Ectodermal cell (in vitro differentiated cells): Measurements from ENCODE around the gene ATP8B3.

ENCODE experiments used
- H3K27ac ChIP-seq: 2 replicates; pipeline ENCODE4 v1.7.0; 2013; ENCODE audit warnings: mild to moderate bottlenecking, low read depth, low read length; ENCODE audit not compliant: insufficient read depth, poor library complexity, severe bottlenecking
- H3K27me3 ChIP-seq: 2 replicates; pipeline ENCODE4 v1.7.0; 2013; ENCODE audit warnings: mild to moderate bottlenecking, low read length; ENCODE audit not compliant: insufficient read depth, control insufficient read depth, poor library complexity, severe bottlenecking
- H3K36me3 ChIP-seq: one replicate; pipeline ENCODE4 v1.7.0; 2013; ENCODE audit warnings: low read length; ENCODE audit not compliant: control insufficient read depth, insufficient read depth
- H3K4me1 ChIP-seq: one replicate; pipeline ENCODE4 v1.7.0; 2013; ENCODE audit warnings: low read length; ENCODE audit not compliant: control insufficient read depth, insufficient read depth
- H3K4me3 ChIP-seq: 2 replicates; pipeline ENCODE4 v1.7.0; 2013; ENCODE audit warnings: low read depth, low read length, control low read depth; ENCODE audit not compliant: insufficient read depth
- H3K9me3 ChIP-seq: 2 replicates; pipeline ENCODE4 v1.7.0; 2013; ENCODE audit warnings: mild to moderate bottlenecking, low read length, moderate library complexity; ENCODE audit not compliant: control insufficient read depth
- WGBS, 2 experiments: methylation state at CpG; one replicate each; pipeline ENCODE4 v1.1.7; 2013; ENCODE audit warnings: missing lambda C conversion rate in 2 of 2; 5-methylcytosine and 5-hydroxymethylcytosine counted together

ATP8B3 gene

DNA sequence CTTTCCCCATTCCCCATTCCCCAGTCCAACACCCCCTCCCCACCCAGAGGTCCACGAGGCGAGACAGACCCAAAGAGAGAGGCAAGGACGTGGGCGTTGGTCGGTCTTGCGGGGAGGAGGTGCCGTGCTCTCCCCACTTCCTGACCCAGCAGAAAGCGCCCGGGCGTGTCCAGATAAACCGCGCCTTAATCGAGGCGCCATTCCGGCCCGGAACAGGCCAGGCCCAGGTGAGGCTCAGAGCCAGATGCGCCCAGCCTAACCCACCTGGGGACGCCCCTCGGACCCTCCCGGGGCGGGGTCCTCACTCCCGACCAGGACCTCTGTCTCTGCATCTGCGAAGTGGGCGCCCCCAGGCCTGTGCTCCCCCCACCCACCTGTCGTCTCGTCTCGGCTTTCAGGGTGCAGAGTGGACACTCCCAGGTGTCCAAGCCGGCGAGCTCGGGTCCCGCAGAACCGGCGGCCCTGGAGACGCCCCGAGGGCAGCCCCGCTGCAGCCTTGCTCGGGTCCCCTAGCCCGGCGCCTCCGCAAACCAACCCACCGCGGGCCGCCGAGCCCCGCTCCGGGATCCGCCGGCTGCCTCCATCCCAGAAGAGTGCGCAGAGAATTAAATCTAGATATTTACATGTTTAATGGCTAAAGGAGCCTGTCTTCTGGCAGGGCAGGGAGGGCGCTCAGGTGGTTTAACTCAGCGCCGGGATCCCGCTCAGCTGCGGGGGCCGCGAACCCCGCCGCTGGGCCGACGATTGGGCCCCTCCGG, 63.8 kb downstream of the ATP8B3 start:
- 1% methylated on average over 61 of the region's 61 CpGs for WGBS, 2 experiments
- peaks cover 19% of the 10 kb centered on the region for H3K4me1 ChIP-seq
- H3K9me3 ChIP-seq, result no peaks in the 10 kb centered on the region
- peaks cover 93% of the 10 kb centered on the region for H3K27me3 ChIP-seq
- H3K36me3 ChIP-seq, result no peaks in the 10 kb centered on the region
- H3K27ac ChIP-seq, result no peak overlapping the region
- H3K4me3 ChIP-seq, result no peak overlapping the region

DNA sequence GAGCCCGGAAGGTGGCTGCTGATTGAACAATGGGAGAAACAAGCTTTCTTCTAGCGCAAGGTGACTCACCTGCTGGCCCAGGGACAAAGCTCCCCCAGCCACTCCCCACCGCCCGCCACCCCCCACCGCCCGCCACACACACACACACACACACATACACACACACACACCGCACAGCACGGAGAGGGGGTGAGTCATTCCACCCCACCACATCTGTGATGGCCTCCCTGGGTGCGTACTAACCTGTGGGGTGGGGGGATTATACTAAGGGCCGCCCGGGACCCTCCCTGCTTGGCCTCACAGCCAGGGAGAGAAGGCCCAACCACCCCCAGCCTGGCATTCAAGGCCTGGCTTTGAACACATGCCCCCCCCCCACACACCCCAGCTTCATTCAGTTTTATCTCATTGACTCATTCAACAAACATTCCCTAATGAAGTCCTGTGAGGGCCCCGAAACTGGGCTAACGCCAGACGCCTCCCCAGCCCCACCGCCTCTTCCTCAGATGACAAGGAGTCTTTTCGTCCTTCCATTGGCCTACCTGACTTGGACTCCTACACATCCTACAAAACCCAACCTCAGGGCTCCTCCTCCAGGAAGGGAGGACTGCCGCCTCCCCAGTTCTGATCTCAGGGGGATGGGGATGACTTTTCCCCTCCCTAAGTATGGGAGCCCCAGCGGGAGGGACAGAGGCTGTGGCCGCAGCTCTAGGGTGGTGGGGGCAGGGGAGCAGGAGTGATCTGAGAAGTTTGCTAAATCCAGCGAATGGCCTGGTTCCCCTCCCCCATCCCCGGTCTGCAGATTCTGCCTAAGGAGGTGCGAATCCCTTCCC, 64.6 kb downstream of the ATP8B3 start:
- WGBS, 2 experiments, result 2 to 3% methylated on average over 14 to 17 of the region's 22 CpGs
- no peaks in the 10 kb centered on the region for H3K9me3 ChIP-seq
- no peak overlapping the region for H3K4me3 ChIP-seq
- no peak overlapping the region for H3K27ac ChIP-seq
- H3K4me1 ChIP-seq, result peaks cover 19% of the 10 kb centered on the region
- no peaks in the 10 kb centered on the region for H3K36me3 ChIP-seq
- peaks cover 85% of the 10 kb centered on the region for H3K27me3 ChIP-seq

DNA sequence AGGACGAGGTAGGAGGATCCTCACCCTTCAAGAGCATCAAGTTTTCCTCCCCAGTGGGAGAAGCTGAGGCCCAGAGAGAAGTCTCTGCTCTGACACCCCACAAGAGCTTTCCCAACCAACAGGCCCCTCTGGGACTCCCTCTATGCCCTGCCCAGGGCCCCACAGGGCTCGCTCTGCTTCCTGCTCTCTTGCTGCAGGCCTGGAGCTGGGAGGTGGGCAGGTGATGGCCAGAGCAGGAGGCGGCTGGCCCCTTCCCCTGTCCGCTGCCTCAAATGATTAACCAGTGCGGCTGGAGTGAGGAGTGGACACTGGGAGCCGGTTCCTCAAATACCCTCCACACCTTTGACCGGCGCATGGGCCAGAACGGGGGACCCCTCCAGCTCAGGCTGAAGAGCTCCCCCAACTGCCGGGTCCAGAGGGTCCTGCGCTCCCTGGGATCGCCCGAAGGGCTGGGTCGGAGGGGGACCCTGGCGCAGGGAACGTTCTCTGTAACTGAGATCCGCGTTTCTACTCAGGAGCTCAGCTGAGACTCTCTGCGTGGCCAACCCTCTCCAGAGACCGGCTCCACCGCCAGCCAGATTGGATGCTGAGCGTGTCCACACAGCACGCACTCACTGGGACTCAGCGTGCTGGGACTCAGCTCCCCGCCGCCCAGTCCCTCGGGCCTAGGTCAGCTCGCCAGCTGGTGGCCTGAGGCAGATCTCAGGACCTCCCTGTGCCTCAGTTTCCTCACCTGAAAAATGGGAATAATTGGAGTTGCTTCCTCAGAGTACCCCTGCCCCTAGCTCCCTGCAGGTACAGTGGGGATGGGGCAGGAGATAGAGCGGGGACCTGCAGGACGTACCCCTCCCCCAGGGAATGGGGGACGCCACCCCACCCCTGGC, 65.4 kb downstream of the ATP8B3 start:
- H3K36me3 ChIP-seq, result no peaks in the 10 kb centered on the region
- H3K27me3 ChIP-seq, result peaks cover 76% of the 10 kb centered on the region
- H3K27ac ChIP-seq, result no peak overlapping the region
- peaks cover 19% of the 10 kb centered on the region for H3K4me1 ChIP-seq
- 3 to 4% methylated on average over 30 to 31 of the region's 31 CpGs for WGBS, 2 experiments
- no peak overlapping the region for H3K4me3 ChIP-seq
- no peaks in the 10 kb centered on the region for H3K9me3 ChIP-seq

DNA sequence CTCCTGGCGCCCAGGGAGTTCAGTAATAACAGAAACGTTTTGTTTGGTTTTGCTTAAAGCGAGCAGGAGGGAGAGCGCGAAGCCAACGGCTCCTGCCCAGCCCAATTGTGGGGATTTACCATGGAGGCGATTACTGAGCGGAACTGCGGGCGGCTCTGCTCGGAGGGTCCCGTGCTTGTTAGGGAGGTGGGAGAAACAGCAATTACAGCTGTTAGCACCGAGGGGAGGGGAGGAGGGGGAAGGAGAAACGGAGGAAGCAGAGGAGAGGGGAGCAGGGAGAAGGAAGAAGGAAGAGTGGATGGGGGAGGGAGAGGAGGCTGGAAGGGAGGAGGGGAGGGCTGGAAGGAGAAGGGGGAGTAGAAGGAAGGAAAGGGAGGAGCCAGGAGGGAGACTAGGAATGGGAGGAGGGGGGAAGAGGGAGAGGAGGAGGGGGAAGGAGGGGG, 66.5 kb downstream of the ATP8B3 start:
- H3K4me3 ChIP-seq, result peak overlapping the region; percentile 13
- H3K4me1 ChIP-seq, result peaks cover 19% of the 10 kb centered on the region
- WGBS, 2 experiments, result 1% methylated on average over 14 of the region's 14 CpGs
- no peaks in the 10 kb centered on the region for H3K9me3 ChIP-seq
- H3K27ac ChIP-seq, result no peak overlapping the region
- peaks cover 66% of the 10 kb centered on the region for H3K27me3 ChIP-seq
- H3K36me3 ChIP-seq, result no peaks in the 10 kb centered on the region

DNA sequence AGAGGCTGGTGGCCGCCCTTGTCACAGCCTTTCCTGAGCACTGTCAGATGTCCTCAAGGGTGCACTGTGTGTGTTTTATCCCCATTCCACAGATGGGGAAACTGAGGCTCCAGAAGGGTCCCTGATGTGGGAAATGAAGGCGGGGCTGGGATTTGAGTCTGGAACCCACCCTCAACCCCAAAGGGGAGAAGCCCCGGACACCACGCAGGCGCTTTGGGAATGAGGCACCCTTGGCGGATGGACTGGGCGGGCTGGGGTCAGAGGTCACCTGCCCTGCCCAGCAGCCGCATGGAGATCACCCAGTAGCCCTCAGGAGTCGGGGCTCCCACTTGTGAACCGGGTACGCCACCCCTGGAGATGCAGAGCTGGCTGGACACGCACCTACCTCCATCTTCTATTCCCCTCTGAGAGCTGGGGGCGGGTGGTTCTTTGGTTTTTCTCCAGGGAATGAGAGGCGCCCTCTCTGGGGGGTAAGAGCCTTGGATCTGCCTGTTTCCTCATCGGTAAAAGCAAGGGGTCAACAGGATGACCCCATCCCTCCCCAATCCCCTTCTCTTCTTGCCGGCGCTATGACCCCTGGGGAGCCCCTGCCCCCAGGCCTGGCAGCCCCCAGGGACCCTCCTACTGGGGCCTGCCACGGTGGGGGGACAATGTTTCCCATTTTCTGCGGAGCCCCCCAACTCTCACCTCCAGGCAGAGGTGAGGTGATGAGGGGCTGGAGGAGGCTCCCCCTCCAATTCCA, 67.1 kb downstream of the ATP8B3 start:
- H3K4me3 ChIP-seq, result peak overlapping the region; percentile 13
- 8 to 13% methylated on average over 17 to 19 of the region's 19 CpGs for WGBS, 2 experiments
- H3K27ac ChIP-seq, result no peak overlapping the region
- no peaks in the 10 kb centered on the region for H3K36me3 ChIP-seq
- peaks cover 19% of the 10 kb centered on the region for H3K4me1 ChIP-seq
- peaks cover 60% of the 10 kb centered on the region for H3K27me3 ChIP-seq
- no peaks in the 10 kb centered on the region for H3K9me3 ChIP-seq

DNA sequence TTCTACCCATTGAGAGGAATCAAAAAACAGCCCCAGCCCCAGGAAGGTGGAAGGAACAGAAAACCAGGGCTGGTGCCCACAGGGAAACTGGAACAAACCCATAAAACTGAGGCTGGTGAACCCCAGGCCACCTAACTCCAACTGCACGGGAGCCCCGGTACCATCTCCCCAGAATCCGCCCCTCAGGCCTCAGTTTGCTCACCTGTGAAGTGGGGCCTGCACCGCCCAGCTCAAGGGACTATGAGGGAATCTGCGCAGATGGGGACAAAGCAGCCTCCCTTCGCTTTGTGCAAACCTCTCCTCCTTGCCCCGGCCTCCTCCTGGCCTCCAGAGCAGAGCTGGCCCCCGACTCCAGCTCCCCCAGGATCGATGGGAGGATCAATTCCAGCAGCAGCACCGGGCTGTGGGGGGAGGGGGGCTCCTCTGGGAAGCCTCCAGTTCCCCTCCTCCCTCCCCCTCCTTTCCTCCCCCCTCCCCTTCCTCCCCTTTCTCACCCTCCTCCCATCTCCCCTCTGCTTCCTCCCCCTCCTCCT, 67.9 kb downstream of the ATP8B3 start:
- no peaks in the 10 kb centered on the region for H3K9me3 ChIP-seq
- H3K27ac ChIP-seq, result no peak overlapping the region
- no peaks in the 10 kb centered on the region for H3K36me3 ChIP-seq
- H3K4me3 ChIP-seq, result no peak overlapping the region
- H3K27me3 ChIP-seq, result peaks cover 53% of the 10 kb centered on the region
- 70 to 76% methylated on average over 7 to 9 of the region's 10 CpGs for WGBS, 2 experiments
- H3K4me1 ChIP-seq, result peaks cover 19% of the 10 kb centered on the region

DNA sequence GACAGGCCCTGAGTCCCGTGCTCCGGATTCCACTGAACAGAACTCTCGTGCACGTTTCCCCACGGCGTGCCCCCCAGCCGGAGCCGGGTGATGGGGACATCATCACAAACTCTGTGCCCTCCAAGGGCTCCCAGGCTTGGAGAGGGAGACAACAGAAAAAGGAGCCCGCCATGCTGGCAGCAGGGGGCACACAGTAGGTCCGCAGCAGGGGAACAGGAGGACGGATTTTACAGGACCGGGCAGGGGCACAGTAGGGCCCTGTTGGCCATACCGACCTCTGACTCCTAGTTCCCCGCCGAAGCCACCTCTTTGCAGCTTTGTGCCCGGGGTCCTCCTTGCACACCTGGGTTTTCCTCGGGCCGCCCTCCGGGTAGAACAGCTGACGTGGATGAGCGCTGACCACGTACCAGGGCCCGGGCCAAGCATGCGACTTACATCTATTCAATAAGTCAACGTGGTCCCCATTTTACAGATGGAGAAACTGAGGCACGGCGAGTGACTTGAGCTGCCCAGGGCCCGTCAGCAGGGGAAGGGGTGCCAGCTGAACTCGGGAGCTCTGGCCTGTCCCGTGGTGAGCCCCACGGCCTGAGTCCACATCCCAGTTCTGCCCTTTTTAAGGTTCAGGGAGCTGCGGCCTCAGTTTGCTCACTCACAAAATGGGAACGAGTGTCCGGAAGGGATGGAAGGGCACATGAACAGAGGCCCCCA, 68.9 kb downstream of the ATP8B3 start:
- H3K36me3 ChIP-seq, result no peaks in the 10 kb centered on the region
- peaks cover 15% of the 10 kb centered on the region for H3K4me1 ChIP-seq
- H3K9me3 ChIP-seq, result no peaks in the 10 kb centered on the region
- no peak overlapping the region for H3K4me3 ChIP-seq
- peaks cover 48% of the 10 kb centered on the region for H3K27me3 ChIP-seq
- H3K27ac ChIP-seq, result no peak overlapping the region
- 87 to 89% methylated on average over 34 of the region's 34 CpGs for WGBS, 2 experiments

DNA sequence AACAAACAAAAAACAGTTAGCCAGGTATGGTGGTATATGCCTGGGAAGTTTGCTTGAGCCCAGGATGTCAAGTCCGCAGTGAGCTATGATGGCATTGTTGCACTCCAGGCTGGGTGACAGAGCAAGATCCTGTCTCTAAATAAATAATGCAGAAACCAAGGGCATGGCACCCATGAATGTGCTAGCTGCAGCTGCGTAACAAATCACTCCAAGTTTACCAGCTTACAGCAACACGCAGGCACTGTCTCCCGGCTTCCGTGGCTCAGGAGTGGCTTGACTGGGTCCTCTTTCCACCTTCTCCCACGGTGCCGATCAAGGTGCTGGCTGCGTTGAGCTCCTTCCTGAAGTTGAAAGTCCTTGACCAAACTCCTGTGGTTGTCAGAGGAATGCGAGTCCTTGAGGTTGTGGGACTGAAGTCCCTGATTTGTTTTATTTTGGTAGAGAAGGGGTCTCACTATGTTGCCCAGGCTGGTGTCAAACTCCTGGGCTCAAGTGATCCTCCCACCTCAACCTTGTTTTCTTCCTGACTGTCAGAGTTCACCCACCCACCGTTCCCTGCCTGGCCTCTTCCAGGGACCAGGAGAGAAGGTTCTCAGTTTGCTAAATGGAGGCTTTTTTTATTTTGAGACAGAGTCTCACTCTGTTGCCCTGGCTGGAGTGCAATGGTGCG, 72.0 kb downstream of the ATP8B3 start:
- Histone ChIP-seq H3K36me3 (no peaks in the 10 kb centered on the region), H3K9me3 (no peaks in the 10 kb centered on the region), H3K27ac (no peak overlapping the region), H3K4me1 (peaks cover 11% of the 10 kb centered on the region), H3K27me3 (peaks cover 33% of the 10 kb centered on the region), H3K4me3 (no peak overlapping the region)
- 90 to 93% methylated on average over 11 of the region's 11 CpGs for WGBS, 2 experiments
